Renal pelvis (tissue), 4 donors: ENCODE data around the gene AQP11. TPM values are rescaled to one million over a fixed set of nuclear protein-coding genes. Genes with fewer than 3 reads are reported as not detected.
A peak's percentile ranks its signal among the peaks of the same experiment; 100 is the strongest.
"Not testable (repeated sequence)": the region's sequence is repeated elsewhere in the genome, so short reads cannot be mapped to it uniquely, and the experiment has no call there.

Experiments used
- DNase-seq: peaks from one replicate; pipeline ENCODE4 v3.0.0-alpha.2; 2013
- polyA plus RNA-seq, 3 donors: library from polyadenylated mRNA; unstranded; fragments of 120-200 nt; gene quantifications; one replicate each; pipeline ENCODE4 v1.2.1, GENCODE V29; 2013; ENCODE audit not compliant: insufficient read length in 3 of 3

The AQP11 gene
- polyA plus RNA-seq, 3 donors: 4.4 to 6.0 (median 5.3) TPM

DNA sequence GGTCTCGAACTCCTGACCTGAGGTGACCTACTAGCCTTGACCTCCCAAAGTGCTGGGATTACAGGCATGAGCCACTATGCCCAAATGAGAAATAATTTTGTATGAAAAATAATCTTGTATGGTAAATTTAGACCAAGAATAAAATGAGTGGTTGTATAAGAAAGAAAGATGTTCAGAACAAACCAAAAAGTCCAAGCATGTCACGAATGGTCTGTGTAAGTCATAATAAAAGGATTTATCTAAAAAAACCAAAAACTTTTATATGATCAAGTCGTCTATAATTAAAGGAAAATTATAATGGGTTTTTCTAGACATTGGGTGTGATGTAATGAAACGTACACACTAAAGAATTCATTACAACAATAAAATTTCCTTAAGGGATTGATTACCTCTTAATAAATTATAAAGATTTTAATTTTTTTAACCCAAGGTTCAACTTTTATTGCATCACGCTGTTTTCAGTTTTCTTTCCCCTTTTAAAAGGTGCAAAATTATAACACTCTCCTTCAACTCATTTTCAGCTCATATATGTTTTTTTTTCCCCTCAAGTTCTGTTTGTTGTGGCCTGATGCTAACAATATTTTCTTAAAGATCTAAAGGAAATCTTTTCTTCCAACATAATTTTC is 8.9 kb upstream of the AQP11 start:
- peak; percentile 17 for DNase-seq

DNA sequence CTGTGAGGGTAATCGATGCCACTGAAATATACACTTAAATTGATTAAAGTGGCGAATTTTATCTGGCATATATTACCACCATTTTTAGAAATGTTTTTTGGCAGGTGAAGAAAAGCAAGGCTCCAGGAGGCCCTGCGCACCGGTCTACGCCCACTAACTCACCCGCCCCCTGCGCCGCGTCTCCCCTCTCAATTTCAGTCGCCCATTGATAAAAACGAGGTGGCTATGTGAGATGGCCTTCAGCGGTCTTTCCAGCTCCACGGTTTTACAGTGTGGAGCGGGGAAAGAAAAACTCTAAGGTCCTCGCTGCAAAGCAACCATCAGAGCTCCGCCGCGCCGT is 602 bp upstream of the AQP11 start:
- no peak for DNase-seq

DNA sequence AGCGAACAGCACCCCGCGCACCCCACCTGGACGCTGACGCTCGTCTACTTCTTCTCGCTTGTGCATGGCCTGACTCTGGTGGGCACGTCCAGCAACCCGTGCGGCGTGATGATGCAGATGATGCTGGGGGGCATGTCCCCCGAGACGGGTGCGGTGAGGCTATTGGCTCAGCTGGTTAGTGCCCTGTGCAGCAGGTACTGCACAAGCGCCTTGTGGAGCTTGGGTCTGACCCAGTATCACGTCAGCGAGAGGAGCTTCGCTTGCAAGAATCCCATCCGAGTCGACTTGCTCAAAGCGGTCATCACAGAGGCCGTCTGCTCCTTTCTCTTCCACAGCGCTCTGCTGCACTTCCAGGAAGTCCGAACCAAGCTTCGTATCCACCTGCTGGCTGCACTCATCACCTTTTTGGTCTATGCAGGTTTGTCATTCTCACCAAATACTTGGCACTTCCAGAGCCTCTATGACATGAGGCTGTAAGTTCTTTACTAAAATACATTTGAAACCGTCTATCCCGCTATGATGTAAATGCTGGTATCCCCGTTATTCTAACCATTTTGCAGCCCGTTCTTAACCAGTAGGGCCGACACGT is 535 bp downstream of the AQP11 start:
- peak; percentile 34 for DNase-seq

DNA sequence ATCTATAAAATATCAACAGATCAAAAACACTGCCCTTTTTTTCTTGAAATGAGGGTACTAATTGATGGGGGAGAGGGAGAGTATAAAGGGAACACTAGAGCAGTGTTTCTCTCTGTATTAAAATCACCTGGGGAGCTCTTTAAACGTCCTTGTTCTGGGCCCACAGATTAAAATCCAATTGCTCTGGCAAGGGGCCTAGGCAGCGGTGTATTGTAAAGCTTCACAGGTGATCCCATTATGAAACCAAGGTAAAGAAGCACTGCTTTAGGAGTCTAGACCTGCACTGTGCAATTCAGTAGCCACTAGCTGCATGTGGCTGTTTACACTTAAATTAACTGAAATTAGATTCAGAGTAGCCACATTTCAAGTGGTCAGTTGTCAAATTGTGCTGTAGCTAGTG is 3.0 kb downstream of the AQP11 start:
- DNase-seq: no peak

DNA sequence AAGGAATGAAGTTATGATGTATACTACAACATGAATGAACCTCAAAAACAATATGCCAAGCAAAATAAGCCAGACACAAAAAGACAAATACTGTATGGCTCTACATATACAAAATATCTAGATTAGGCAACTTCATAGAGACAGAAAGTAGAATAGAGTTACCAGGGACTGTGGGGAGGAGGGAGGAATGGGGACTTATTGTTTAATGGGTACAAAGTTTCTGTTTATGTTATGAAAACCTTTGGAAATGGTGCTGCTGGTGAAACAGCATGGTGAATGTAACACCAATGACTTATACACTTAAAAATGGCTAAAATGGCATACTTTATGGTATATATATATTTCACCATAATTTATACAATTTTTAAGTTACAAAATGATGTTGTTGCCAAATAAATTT is 4.1 kb downstream of the AQP11 start:
- DNase-seq: no peak

DNA sequence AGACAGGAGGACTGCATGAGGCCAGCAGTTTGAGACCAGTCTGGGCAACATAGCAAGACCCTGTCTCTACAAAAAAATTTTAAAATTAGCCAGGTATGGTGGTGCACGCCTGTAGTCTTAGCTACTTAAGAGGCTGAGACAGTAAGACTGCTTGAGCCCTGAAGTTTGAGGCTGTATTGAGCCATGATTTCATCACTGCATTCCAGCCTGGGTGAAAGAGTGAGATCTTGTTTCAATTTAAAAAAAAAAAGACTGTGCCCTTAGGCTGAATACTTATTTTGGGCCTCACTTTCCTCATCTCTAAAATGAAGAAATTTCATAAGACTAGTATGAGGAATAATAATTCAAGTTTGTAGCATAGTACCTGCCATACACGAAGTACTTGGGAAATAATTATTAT is 6.9 kb downstream of the AQP11 start:
- DNase-seq: no peak

DNA sequence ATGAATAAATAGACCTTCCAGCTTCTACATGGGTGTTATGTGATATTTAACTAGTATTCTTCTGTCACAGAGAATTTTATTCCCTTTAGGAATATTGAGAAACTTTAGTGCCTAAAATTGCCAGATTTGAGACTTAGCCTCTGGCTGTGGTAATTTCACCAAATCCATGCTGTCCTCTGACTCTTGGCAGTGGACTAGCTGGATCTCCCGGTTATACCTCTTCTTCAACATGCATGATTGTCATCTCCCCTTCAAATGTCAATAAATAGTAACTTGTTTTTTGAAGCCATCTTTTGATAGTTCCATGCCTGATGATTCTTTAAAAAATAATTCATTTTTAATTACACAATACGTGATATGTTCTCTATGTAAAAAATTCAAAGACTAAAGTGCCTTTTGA is 8.4 kb downstream of the AQP11 start:
- no peak for DNase-seq

DNA sequence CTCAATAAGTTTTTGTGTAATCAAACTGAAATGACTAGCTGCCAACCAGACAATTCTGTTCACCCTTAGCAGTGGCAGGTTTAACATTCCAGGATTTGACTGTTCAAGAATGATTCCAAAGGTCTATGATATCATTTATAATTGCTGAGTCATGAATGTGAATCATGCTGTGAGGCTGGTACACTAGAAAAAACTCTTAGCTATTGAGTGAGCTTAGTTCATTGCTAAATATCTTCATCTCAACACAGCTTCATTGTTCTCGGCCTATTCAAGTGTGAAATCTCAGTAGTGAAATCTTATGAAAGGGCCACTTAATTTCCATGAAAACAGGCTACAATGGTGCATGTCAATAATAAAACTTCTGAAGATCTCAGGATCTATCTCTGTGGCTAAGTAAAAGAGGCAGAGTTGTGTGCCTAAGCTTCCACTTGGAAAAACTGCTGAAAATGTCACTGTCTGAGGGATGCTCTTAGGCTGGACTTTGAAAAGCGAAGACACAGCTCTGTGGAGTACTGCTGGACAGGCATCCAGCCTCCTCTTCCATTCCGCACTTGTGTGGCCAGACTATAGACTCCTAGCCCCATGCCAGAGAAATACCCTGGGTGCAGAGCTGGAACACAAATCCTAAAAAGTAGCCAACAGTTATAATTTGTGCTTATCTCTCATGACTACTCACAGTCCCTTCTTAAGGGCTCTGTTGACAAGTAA is 12.8 kb downstream of the AQP11 start:
- DNase-seq: no peak

DNA sequence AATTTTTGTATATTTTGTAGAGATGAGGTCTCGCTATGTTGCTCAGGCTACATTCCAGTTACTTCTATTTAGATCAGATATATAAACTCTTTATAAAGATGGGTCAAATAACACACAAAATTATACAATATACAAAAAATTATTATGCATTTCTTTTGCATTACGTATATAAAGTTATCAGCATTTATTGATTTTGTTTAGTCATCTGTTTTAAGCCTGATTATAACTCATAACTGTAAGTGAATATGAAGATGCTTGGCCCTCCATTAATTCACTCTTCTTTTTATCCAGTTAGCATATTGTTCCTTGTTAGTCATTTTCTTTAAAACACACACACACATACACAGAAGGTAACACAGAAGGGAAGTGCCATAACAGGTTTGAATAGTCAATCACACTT is 14.5 kb downstream of the AQP11 start:
- DNase-seq: no peak

DNA sequence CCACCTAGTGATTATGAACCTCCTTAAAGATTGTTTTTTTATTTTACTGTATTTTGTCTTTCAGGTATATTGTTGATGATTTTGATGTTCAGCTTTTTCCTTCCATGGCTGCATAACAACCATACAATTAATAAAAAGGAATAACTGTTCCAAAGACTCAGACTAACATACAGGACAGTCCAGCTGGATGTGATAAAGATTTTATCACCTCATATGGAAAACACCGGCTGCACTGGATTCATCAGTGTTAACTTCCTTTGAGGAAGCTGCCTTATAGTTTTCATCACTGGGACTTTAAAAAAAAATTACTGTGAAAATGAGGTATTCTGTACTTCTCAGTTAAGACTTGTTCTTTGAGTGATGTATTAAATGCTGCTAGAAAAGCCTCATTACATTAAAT is 19.5 kb downstream of the AQP11 start:
- no peak for DNase-seq

DNA sequence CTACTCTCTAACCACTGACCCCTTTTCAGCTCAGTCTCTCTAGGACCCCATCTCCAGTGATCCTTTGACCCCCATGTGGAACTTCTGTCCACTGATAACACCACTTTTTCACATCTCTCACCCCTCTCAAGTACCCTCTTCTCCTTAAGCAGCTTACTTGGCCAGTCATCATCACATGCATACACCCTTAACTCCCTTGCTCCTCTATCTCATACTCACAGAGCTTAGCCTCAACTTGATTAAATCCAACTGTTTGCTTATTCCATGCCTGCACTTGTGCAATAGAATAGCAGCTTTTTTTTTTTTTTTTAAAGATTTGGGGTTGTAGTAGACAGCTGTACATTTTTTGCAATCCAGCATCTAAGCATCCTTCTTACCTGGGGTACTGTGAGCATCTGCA is 22.2 kb downstream of the AQP11 start:
- DNase-seq: no peak

DNA sequence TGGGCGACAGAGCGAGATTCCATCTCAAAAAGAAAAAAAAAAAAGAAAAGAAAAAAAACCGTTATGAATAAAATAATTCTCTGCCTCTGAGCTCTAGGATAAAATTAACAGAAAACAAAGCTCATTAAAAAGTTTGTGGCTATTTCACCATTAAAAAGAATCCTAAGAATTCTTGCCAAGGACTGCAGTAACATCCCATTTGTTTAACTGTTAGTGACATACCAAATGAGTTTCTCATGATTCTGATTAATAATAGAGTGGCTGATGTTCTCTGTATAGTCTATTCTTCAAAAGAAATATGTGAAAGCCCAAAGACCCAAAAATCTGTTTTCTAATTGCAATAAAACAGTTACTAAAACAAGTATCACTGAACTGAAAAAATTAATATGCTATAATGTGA is 28.1 kb downstream of the AQP11 start:
- DNase-seq: no peak

DNA sequence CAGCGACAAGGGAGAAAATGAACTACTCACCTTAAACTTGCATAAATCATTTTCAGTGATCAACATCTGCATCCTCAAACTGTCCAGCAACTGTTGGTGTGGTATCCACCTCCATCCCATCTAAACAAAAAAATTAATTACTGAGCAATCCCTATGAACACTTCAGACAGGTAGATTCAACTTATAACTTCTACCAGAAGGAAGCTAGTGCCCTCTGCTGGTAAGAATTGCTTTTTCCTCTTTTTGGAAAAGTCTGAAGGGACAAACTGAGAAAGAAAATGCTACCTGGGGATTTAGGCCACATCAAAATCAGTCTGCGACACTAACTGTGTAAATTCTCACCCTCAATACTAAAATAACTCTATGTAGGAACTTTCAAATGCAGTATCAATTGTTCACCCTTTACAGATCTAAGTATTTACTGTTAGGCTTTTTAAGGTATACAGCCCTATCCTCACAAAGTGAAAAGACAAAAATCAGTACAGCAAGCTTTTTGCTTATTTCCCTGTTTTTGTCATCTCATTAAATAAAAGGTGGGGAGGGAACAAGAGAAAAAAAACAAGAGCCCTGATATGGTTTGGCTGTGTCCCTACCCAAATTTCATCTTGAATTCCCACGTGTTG is 29.9 kb downstream of the AQP11 start:
- DNase-seq: peak; percentile 43

DNA sequence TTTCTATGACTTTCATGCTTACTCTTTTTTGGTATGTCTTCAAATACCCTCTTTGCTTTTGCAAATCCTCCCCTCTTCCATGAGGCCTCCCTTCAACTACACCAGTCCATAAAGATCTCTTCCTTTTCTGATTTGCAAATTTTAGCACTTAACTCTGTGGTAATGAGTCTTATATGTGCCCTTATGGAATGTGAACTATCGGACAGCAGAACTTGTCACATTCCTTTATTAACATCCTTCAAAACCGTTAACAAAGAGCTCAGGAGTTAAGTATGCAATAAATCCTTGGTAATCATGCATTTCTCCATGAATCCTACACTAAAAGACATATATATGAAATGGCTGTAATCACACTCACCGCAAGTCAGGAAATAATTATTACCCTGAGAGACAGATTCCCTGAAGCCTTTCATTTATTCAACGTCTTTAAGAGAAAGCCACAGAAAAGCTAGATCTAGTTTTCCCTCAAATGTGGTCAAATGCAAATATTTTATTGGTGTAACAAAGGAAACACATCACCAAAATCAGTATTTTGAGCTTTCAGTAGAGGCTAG is 40.5 kb downstream of the AQP11 start:
- DNase-seq: no peak

DNA sequence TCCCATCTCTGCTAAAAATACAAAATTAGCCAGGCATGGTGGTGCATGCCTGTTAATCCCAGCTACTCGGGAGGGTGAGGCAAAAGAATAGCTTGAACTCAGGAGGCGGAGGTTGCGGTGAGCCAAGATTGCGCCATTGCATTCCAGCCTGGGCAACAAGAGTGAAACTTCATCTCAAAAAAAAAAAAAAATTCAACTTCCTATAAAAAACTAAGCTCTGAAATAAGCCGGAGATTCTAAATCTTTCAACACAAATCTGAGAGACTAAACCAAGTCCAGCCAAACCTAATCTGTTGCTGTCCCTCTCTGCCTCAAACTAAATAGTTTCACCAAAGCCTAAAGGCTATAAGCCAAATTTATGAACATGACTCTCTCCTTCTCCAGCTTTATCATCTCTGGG is 44.2 kb downstream of the AQP11 start:
- not testable (repeated sequence) for DNase-seq

DNA sequence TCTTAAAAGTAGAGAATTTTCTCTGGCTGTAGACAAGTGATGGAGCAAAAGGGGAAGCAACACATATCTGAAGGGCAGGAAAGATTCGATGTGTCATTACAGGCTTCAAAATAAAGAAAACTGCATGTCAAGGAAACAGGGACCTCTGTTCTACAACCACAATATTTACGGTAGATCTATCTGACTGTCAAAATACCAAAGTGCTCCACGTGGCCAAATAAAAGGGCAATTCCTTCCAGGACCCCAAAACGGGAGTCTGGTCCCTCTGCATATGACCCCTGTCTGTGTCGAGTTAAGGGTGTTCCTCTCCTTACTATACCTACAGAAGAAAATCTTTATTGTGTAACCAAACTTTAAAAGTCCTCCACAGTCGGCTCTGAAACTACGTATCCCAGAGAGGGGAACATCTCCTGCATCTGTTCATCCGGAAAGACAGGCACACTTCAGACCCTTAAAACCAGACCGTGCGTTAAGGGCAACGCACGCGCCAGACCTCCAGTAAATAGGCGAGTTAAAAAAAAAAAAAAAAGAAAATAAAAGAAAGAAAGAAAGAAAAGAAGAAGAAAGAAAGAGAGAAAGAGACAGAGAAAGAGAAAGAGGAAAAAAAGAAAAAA is 47.1 kb downstream of the AQP11 start:
- DNase-seq: no peak

DNA sequence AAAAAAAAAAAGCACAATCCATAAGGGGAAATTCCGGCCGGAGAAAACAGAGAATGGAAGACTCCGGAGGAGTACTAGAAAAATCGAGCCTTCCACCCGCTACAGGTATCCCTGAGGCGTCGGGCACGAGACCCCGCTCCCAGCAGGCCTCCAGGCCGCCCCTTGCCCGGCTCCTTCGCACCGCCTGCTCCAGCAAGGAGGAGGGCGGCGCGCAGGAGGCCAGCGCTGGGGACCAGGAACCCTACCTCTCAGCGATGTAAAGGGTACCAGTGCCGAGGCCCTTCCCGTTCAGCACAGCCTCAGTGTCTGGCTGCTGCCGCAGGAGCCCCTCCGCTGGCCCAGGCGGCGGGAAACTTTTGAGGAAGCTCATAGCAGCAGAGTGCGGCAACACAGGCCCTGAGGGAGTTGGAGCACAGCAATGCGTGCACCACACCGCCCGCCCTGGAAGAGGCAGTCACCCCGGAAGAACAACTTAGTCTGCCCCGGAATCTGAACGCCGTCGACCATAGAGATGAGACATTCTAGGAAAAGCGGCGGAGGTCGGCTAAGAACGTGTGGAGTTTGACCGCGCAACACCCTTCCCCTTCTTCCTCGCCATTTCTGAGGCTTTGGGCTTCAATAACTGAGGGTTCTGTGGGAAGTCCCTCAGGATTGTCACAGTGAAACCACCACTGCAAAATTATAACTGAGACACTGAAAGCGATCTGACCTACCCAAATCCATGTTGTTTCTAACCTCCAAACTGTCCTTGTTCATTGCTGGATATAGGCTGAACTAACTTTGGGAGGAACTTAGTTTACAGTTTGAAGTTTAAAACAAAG is 47.8 kb downstream of the AQP11 start, which contains the start of gene CLNS1A:
TSS of gene CLNS1A (minus strand) at position 450 of the 821 bp plus-strand sequence. CDS start at position 370, 80 bp downstream.
- peak; percentile 91 for DNase-seq

DNA sequence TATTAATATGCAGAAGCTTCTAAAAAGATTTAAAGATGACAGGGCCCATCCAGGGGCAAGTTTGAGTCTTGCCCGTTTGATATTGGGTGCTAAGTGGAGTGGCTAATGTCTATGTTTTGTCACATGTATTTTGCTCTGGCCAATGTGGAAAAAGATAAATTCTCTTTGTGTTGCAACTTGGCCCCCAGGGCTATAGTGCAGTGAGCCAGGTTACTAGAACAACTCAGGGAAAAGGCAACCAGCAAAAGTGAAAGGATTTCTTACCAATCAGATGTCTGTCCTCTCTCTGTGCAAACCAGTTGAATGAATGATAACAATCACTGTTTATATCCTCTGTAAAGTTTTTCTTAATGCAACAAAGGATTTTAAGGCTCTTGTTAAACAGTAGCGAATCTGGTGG is 52.5 kb downstream of the AQP11 start:
- DNase-seq: no peak

DNA sequence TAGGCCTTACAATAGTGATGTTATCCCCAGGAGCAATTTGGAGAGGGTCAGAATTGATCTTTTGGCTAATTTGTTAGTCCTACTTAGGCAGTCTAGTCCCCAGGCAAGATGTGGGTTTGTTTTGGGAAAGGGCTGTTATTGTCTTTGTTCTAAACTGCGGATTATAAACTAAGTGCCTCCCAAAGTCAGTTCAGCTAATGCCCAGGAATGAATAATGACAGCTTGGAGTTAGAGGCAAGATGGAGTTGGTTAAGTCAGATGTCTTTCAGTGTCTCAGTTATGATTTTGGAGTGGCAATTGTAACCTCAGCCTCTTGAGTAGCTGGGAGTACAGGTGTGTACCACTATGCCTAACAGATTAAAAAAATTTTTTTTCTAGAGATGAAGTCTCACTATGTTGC is 55.1 kb downstream of the AQP11 start:
- no peak for DNase-seq

DNA sequence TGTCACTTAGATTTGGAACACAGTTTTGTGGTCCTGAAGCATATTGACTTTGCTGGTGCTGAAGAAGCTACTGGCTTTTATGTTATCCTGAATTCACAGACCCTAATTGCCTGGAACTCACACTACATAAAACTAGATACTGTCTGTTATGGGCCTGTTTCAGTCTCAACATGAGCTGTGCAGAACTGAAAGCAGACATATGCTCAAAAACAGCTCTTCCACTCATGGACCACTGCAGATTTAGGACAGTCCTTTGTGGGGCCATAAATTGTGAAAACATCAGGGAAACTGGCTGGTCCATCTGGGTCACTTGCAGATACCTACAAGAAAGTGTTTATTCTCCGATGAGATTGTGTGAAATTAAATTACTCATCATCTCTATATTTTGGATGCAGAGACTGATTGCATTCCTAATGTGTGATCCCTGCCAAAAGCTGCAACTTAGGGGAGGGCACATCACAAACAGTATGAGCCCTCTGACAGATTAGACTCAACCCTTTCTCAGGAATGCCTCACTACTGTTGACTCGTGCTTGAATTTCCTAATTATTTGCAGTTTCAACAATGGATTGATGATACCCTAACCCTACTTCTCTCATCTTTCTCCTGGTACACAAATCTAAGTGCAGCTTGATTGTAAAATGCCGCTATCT is 58.0 kb downstream of the AQP11 start:
- no peak for DNase-seq

DNA sequence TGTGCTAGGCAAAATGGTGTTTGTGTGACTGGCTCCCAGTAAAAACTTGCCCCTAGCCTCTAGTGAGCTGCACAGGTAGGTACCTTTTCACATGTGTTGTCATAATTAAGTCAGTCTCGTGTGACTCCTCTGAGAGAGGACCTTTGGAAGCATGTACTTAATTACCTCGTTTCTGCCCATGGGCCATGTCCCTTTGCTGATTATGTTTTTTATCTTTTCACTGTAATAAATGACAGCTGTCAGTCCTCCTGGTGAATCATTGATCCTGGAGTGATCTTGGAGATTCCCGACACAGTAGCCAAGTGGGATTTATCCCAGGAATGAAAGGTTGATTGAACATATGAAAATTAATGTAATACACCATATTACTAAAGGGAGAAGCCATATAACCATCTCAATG is 60.4 kb downstream of the AQP11 start:
- no peak for DNase-seq
